HS-5 (cell line): ENCODE data around the gene ARID4B.
"Not testable (repeated sequence)": the region's sequence is repeated elsewhere in the genome, so short reads cannot be mapped to it uniquely, and the experiment has no call there.

Experiments
- DNase-seq: peaks from one replicate; pipeline ENCODE4 v3.0.0-alpha.2; 2012; ENCODE audit warnings: low read depth

ARID4B gene

GRCh38 chr1:235327559-235328270 lies at the start of gene ARID4B:
ARID4B (minus strand) TSS chr1:235328179; CDS start chr1:235326919, 1,260 bp downstream.
- no peak for DNase-seq

DNA sequence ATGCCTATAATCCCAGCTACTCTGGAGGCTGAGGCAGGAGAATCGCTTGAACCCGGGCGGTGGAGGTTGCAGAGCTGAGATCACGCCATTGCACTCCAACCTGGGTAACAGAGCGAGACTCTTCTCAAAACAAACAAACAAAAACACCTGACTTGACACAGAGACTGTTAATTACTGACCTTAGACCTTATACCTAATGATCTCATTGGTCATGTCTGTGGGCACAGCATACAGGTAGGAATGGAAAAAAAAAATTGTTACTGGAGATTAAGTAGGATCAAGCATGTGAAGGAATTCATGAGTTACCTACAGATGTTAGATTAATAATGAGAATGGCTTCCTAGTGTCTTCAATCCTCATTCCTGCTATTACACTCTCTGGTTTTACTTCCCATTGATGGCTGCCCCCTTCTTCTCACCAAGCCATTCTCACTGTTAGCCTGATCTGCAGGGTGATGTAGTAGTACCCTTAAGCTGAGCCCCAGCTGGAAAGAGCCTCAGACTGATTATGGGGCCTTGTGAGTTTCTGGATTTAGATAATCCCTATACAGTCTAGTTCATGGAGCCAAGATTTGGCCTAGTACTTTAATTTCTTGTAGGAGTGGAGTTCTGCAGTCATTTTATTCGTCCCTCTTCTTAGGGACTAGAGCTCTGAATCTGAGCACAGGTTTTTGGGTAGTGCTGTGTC lies 48.1 kb upstream of the ARID4B start:
- no peak for DNase-seq

DNA sequence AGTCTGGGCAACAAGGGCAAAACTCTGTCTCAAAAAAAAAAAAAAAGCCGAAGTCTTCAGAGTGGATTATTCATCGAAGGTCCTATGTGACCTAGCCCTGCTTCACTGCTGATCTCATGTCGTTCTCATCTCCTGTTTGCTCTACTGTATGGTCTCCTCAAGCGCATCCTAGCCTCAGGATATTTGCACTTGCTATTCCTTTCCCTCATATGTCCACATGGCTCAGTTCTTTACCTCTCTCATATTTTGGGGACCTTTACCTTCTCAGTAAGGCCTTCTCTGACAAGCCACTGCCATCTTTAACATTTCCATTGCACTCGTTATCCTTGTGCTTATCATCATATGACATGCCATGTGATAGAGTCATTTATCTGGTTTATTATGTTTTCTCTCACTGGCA lies 41.8 kb upstream of the ARID4B start:
- no peak for DNase-seq

DNA sequence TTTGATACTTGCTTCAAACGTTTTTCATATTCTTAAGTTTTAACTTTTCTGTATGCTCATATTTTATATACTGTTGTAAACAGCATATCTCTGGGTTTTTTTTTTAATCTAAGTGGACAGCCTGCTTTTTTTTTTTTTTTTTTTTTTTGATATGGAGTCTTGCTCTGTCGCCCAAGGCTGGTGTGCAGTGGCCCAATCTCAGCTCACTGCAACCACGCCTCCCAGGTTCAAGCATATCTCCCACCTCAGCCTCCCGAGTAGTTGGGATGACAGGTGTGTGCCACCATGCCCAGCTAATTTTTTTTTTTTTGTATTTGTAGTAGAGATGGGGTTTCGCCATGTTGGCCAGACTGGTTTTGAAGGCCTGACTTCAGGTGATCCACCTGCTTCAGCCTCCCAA lies 40.4 kb upstream of the ARID4B start:
- no peak for DNase-seq

DNA sequence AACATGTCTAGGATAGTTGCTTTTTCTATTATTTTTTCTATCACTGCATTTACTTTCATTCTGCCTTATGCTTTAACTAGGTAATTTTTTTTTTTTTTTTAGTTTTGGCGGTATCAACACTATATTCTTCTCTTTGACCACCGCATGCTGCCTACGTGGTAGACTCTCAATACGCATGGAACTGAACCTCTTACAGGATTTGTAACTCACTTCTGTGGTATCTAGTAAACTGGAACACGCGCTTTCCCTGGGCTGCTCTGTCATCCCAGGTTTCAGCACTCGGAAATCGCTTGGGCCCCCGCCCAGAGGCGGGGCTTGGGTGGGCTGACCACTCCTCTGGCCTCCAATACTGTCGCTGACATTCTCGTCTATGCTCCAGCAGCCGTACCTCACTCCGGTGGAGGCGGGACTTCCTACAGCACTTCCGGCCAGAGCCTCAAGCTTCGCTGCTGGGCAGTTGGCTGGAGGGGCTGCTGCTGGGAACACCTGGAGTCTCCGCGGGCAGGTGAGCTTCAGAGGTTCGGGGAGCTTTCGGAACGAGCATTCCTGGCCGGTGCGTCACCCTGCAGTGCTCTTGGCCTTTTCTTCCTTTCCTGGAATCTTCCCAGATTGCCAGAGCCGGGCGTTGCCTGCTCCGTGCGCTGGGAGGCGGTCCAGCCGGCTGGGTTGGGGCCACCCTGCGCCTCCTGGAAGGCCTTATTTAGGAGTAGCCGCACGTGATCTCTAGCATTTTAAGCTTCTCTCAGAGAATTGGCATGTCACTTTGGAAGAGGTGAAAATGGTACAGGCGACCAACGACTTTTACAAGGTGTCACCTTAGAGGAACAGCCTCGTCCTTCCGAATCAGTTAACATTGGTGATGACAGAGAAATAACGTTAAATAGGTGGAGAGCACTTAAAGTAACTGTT lies 39.3 kb upstream of the ARID4B start, which contains the start of gene TBCE:
Gene TBCE, plus strand, starts transcription at position 428 of the 909 bp plus-strand sequence. CDS start 12,623 bp downstream, outside the sequence.
- peak; percentile 89 for DNase-seq

GRCh38 chr1:235366286-235366685 lies 38.3 kb upstream of the ARID4B start:
- DNase-seq = no peak

DNA sequence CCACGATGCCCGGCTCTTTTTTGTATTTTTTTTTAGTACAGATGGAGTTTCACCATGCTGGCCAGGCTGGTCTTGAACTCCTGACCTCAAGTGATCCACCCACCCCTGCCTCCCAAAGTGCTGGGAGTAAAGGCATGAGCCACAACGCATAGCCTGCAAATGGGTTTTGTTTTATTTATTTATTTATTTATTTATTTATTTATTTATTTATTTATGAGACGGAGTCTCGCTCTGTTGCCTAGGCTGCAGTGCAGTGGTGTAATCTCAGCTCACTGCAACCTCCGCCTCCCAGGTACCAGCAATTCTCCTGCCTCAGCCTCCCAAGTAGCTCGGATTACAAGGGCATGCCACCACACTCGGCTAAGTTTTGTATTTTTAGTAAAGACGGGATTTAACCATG lies 36.2 kb upstream of the ARID4B start:
- DNase-seq = not testable (repeated sequence)

DNA sequence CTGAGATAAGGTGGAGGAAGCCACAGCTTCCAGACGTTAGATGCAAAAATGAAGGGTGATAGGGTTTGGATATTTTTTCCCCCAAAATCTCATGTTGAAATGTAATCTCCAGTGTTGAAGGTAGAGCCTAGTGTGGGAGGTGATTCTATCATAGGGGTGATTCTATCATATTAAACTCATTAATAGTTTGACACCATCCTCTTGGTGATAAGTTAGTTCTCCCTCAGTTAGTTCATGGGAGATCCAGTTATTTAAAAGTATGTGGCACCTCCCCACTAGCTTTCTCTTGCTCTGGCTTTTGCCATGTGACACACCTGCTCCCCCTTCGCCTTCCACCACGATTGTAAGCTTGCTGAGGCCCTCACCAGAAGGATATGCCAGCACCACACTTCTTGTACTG lies 30.9 kb upstream of the ARID4B start:
- no peak for DNase-seq

GRCh38 chr1:235357485-235358373 lies 29.8 kb upstream of the ARID4B start:
- DNase-seq = no peak

DNA sequence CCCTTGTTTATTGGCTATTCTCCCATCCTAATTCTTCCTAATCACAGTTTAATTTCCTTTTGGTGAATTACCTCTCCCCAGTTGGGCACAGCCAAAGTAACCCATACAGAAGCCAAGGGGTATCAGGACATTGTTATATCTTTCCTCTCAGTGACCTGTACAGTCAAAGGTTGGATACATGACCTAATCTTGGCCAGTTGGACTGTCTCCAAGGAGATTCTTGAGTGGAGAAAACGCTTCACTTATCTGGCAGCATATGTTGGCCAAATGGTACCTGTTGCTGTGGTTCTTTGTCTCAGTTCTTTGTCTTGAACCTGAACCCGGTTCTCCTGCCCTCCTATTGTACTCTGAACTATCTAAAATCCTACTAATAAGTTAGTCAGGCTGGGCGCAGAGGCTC lies 23.9 kb upstream of the ARID4B start:
- DNase-seq = no peak

GRCh38 chr1:235351441-235351840 lies 23.5 kb upstream of the ARID4B start:
- no peak for DNase-seq

DNA sequence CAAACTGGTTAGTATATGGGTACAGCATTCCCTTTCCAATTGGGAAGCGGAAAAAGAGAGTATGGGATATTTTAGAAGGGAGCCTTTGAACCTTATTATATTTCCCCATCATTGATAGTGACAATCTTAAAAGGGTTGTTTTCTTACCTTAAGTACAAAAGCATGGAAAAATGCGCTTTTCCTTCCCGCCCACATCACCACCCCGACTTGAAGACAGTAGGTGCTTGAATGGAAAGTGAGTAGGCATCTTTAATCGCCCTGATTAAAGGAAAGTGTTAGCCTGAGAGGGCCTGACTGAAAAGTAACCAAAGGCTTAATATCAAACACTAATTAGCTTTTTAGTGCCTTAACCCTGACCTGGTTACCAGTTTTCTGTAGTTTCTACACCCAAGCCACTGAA lies 15.7 kb upstream of the ARID4B start:
- no peak for DNase-seq

DNA sequence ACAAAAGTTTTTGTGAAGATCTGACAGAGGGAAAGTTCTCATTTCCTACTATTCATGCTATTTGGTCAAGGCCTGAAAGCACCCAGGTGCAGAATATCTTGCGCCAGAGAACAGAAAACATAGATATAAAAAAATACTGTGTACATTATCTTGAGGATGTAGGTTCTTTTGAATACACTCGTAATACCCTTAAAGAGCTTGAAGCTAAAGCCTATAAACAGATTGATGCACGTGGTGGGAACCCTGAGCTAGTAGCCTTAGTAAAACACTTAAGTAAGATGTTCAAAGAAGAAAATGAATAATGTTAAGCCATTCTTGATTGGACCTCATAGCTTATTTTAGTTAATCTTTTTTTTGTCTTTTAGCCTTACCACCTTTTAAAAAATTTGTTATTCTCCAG lies 14.5 kb upstream of the ARID4B start:
- no peak for DNase-seq

- DNase-seq = no peak
Observed at GRCh38 chr1:235342039-235342438, 14.1 kb upstream of the ARID4B start.

DNA sequence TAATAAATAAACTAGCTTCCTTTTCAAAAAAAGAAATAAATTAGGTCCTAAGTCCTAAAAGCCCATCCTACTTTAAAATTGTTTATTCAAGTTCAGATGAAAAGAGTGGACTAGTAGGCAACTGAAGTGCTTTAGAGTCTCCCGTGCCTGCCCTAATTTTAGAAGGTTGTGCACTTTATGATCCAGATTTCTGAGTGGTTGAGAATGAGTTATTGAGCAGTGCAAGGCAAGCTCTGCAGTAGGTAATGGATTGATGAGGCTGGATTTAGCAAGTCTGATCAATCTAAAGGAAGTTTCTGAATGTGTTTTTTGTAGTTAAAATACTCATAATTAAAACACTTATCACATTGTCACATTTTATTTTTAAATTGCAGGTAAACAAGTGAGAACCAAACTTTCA lies 13.4 kb upstream of the ARID4B start:
- no peak for DNase-seq

DNA sequence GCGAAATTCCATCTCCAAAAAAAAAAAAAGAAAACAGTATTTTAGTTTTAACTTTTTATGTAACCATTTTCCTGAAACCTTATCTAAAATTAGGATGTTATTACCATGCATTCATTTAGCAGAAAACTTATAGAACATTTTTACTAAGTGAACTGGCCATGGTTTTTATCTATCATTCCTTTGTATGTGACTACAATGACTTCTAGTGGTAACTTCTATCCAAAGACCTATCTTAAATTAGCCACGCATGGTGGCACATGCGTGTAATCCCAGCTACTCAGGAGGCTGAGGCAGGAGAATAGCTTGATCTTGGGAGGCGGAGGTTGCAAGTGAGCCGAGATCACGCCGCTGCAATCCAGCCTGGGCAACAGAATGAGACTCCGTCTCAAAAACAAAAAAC lies 11.8 kb upstream of the ARID4B start:
- no peak for DNase-seq

- DNase-seq = no peak
Observed at GRCh38 chr1:235336903-235337302, 8.9 kb upstream of the ARID4B start.

GRCh38 chr1:235331401-235331800 lies 3.4 kb upstream of the ARID4B start:
- no peak for DNase-seq

DNA sequence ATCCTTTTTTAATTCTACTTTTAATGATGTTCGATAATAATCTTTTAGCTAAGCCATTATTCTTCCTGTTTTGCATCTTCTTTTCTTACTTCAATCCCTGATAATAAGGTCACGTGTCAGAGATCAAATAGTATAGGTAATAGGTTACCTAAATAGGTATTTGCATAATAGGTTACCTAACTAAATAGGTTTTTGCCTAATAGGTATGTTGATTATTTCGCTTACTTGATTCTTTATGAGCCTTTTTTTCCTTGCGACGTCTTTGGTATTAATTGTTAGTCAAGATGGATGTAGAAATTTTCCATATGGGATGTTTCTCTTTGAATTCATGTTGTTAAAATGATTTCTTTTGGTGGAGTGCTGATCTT lies 2.9 kb upstream of the ARID4B start:
- DNase-seq = no peak

- no peak for DNase-seq
Observed at GRCh38 chr1:235329139-235329902, 1.3 kb upstream of the ARID4B start.
